LoVo (cell line): Measurements from ENCODE around the gene SF3A2.

Experiments used
- DNase-seq: peaks from one replicate; pipeline ENCODE4 v3.0.0-alpha.2; 2016; ENCODE audit warnings: low spot score

Gene SF3A2

DNA sequence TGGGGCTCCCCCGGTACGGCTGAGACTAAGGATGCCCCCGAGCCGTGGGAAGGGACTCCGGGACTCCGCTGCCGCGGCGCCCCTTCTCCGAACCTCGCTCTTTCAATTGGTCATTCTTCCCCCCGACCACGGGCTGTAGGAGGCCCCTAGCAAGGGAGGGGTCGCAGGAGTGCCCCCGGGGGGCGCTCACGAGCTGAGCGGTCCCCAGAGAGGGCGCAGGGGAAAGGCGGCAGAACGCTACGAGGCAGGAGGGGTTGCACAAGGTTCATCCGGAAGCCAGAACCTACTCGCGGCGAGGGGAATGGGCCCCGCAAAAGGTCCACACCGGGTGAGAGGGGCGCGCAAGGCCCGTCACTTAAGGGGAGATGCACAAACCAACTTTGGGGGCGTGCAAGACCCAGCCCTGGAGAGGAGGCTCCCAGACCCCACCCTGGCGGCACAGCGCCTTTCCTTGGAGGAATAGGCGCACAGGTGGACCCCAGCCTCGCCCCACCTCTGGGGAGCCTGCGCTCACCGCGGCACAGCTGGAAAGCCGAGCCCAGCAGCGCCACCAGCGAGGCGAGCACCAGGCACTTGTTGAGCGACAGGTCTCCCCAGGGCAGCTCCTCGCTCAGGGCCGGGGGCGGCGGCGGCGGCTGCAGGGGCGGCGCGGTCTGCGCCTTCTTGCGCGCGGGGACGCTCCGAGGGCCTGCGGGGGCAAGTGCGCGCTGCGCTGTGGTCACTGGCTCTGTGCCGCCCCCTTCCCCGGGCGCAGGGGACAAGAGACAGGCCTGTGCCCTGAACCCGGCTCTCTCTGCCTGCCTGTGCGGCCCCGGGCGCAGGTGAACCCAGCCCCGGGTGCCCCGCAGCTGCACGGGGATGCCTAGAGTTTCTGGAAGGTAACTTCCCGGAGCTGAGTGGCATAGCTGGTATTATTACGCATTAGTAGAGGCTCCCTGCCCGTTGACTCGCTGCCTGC lies 16.8 kb downstream of the SF3A2 start:
- no peak for DNase-seq

GRCh38 chr19:2254064-2254872 lies 17.6 kb downstream of the SF3A2 start:
- DNase-seq, result no peak

DNA sequence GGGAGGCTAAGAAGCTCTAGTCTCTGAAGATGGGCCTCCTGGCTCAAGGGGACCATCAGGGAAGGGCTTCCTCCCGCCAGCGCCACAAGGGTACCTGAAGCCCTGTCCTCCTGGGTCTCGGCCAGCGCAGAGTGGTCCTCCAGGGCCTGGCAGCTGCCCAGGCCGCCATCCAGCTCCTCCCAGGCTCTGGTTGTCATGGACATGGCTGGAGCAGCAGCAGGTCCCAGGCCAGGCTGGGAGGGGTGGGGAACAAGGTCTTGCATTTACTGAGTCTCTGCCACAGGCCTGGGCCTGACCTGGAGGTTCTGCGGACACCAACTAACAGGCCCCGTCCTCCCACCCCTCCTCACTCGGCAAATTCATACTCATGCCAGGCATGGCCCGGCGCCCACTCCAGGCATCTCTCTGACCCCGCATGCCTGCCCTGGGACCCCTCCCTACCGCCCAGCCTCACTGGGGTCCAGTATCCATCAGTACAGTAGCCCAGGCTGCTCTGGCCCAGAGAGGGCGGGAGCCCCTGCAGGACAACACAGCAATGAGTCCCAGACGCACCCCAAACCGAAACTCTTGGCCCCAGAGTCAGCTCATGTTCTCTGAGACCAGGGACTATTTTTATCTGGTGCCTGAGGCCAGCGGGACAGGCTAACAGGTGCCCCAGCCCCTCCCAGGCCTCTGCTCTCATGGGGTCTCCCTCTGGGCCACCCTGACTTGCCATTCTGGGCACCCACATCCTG lies 18.7 kb downstream of the SF3A2 start:
- no peak for DNase-seq

GRCh38 chr19:2255982-2256685 lies 19.5 kb downstream of the SF3A2 start, which contains the start of gene JSRP1:
Gene JSRP1, minus strand, starts transcription at chr19:2256417. Its CDS starts 1,103 bp downstream, at chr19:2255314.
- DNase-seq, result no peak

DNA sequence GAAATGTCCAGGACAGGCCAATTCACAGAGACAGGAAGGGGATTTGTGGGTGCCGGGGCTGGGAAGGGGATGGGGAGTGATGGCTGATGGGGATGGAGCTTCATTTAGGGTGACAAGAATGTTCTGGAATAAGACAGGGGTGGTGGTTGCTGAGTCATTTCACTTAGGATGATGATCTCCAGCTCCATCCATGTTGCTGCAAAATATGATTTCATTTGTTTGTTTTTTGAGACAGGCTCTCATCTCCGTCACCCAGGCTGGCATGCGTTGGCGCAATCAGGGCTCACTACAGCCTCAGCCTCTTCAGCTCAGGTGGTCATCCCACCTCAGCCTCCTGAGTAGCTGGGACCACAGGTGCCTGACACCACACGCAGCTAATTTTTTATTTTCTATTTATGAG lies 22.7 kb downstream of the SF3A2 start:
- DNase-seq, result no peak

DNA sequence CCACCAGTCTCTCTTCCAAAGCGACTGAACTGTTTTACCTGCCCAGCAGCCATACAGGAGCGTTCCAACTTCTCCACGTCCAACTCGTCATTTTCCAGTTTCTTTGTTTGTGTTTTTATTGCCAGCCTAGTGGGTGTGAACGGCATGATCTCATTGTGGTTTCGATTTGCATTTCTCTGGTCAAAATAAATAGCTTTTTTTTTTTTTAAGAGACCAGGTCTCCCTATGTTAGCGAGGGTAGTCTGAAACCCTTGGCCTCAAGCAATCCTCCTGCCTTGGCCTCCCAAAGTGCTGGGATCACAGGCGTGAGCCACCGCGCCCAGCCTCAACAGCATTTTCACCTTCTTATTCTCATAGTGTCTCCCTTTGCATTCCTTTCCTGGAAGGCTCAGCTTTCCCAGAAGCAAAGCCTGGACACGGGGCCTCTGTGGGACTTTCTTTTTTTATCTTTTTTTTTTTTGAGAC lies 23.7 kb downstream of the SF3A2 start:
- DNase-seq, result peak; percentile 57

- no peak for DNase-seq
Measured at GRCh38 chr19:2261438-2262172, 25.0 kb downstream of the SF3A2 start.

DNA sequence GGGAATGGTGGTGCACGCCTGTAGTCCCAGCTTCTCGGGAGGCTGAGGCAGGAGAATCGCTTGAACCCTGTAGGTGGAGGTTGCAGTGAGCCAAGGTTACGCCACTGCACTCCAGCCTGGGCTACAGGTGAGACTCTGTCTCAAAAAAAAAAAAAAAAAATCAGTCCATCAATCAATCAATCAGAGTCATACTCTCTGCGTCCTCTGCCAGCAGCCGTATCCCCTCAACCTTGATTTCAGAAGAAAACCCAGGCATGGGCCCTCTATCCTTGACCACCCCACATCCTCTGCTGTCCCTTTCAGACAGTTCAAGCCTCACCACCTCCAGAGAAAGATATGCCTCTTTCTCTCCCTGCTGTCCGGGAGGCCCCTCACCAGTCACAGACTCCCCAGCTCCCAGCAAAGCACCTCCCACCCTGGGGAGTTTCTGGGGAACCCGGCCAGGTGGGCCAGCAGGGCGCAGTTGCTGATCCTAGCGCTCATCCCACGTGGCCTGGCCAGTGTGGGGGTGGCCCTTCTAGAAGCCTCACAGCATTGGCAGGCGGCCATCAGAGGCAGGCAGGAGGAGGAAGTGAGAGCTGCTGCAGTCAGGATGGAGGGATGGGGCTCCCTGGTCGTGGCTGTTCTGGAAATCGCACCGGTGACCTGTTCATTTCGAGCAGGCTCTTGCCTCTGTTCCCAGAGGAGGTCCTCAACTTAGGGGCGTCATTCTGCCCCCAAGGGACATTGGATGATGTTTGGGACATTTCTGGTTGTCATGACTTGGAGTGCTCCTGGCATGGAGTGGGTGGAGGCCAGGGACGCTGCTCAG lies 29.8 kb downstream of the SF3A2 start:
- no peak for DNase-seq

- DNase-seq, result no peak
Measured at GRCh38 chr19:2268480-2268830, 31.8 kb downstream of the SF3A2 start.

GRCh38 chr19:2268861-2269243 lies 32.2 kb downstream of the SF3A2 start:
- no peak for DNase-seq

- DNase-seq, result peak; percentile 97
Measured at GRCh38 chr19:2269244-2270156, 32.9 kb downstream of the SF3A2 start.

DNA sequence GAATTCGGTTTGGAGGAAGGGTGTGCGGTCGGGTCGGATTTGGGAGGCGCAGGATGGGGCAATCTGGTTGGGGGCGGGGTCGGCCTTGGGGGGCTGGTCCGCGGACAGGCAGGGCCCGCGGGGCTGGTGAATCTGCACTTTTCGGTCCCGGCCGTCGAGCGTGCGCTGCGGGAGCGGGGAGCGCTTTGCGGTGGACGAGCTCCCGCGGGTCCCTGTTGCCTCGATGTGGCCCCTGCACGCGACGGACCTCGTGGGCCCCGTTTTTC lies 33.5 kb downstream of the SF3A2 start:
- no peak for DNase-seq

DNA sequence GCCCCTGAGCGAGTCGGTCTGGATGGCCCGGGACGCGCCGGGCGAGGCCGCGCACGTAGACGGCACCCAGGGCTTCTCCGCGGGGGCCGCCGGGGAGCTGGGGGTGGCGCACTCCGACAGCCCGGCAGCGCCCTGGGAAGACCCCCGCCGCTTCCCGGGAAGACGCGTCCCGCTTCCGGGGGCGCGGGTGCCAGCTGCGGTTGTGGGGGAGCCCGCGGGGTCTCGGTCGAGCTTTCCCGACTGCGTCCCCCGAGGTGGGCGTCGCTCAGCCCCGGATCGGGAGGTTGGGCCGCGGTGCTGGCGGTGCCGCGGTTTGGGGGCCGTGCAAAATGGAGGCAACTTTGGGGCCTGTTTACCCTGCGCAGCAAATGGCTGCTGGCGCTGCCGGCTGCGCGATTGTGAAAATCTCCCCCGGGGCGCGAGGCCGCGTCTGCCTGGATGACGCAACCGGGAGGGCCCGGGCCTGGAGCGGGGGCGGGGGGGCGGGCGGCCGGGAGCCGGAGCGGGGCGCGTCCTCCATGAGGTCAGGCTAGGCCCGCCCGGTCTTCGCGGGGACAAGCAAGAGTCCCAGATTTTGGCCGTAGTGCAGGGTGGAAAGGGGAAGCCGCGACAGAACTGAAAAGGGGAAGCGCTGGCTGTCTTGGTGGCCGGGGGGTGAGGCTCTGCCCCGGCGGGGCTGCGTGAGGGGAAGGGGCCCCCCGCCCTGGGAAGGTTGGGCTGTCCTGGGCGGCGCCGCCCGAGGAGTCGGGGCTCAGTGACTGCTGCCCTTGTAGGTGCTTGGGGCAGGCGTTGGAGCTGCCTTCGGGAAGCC lies 34.0 kb downstream of the SF3A2 start:
- DNase-seq, result peak; percentile 52

GRCh38 chr19:2271234-2272103 lies 34.8 kb downstream of the SF3A2 start:
- no peak for DNase-seq

- DNase-seq, result peak; percentile 73
Measured at GRCh38 chr19:2273356-2274184, 36.9 kb downstream of the SF3A2 start.

DNA sequence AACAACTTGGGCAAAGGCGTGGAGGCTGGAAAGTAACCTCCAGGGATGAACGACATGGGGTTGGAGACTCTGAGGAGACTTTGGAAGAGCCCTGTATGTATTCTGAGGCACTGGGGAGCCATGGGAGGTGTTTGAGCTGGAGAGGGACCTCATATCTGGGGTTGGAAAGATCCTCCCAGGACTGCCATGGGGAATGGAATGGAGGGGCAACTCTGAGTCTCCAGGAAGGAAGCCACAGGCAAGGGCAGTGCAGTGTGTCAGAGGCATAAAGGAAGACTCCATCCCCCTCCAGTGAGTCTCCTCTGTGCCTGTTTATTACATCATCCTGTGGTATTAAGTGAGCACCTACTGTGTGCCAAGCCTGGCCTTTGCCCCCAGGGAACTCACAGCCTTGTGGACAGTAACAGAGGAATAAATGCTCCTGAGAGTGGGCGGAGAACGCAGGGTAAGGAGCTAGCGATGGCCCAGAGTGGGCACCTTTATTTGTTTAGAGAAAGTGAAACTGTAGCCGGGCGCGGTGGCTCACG lies 37.6 kb downstream of the SF3A2 start:
- DNase-seq, result no peak
